Ectodermal cell (in vitro differentiated cells): ENCODE data around the gene TNXB.
"Not testable (repeated sequence)": the region's sequence is repeated elsewhere in the genome, so short reads cannot be mapped to it uniquely, and the experiment has no call there.

ENCODE experiments used
- H3K27ac ChIP-seq: 2 replicates; pipeline ENCODE4 v1.7.0; 2013; ENCODE audit warnings: mild to moderate bottlenecking, low read depth, low read length; ENCODE audit not compliant: insufficient read depth, poor library complexity, severe bottlenecking
- H3K27me3 ChIP-seq: 2 replicates; pipeline ENCODE4 v1.7.0; 2013; ENCODE audit warnings: mild to moderate bottlenecking, low read length; ENCODE audit not compliant: insufficient read depth, control insufficient read depth, poor library complexity, severe bottlenecking
- H3K36me3 ChIP-seq: one replicate; pipeline ENCODE4 v1.7.0; 2013; ENCODE audit warnings: low read length; ENCODE audit not compliant: control insufficient read depth, insufficient read depth
- H3K4me1 ChIP-seq: one replicate; pipeline ENCODE4 v1.7.0; 2013; ENCODE audit warnings: low read length; ENCODE audit not compliant: control insufficient read depth, insufficient read depth
- H3K4me3 ChIP-seq: 2 replicates; pipeline ENCODE4 v1.7.0; 2013; ENCODE audit warnings: low read depth, low read length, control low read depth; ENCODE audit not compliant: insufficient read depth
- H3K9me3 ChIP-seq: 2 replicates; pipeline ENCODE4 v1.7.0; 2013; ENCODE audit warnings: mild to moderate bottlenecking, low read length, moderate library complexity; ENCODE audit not compliant: control insufficient read depth
- WGBS, 2 experiments: methylation state at CpG; one replicate each; pipeline ENCODE4 v1.1.7; 2013; ENCODE audit warnings: missing lambda C conversion rate in 2 of 2; 5-methylcytosine and 5-hydroxymethylcytosine counted together

The TNXB gene

DNA sequence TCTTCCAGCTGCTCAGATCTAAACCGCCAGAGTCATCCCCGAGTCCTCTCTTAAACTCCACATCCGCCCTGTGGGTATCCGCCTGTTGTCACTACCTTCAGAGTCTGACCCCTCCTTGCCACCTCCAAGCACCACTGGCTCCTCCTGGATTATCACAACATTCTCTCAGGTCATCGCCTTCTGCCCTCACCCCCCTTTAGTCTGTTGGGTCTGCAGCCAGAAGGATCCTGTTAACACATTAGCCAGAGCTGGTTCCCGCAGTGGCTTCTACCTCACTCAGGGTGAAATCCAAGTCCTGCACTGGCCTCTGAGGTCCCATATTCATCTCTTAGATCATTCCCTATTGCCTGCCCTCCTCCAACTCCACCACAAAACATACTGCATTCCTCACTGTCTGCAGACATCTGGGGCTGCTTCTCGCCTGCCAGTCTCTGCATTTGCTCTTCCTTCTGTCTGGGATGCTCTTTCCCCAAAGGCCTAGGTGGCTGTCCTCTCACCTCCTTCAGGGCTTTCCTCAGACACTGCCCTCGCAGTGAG is 34.1 kb downstream of the TNXB start:
- 89 to 92% methylated on average over 8 of the region's 8 CpGs for WGBS, 2 experiments
- no peaks in the 10 kb centered on the region for H3K36me3 ChIP-seq
- no peak overlapping the region for H3K27ac ChIP-seq
- H3K27me3 ChIP-seq = no peaks in the 10 kb centered on the region
- peaks cover 10% of the 10 kb centered on the region for H3K4me1 ChIP-seq
- H3K9me3 ChIP-seq = no peaks in the 10 kb centered on the region
- H3K4me3 ChIP-seq = no peak overlapping the region

DNA sequence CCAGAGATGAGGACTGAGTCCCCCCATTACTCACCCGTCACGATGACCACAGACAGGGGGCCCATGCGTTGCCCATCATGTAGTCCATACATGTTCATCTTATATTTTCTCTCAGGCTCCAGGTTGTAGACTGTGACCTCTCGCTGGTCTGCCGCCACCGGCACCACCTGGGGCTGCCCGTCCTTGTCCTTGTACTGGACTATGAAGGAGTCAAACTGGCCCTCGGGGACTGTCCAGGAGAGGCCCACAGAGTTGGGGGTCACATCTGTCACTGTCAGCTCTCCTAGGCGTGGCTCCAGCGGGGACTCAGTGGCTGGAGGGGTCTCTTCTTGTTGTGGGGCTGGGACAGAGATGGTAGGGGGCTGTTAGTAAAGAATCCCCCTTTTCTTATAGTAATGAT is 35.5 kb downstream of the TNXB start:
- H3K9me3 ChIP-seq = no peaks in the 10 kb centered on the region
- H3K27me3 ChIP-seq = no peaks in the 10 kb centered on the region
- 94% methylated on average over 10 of the region's 10 CpGs for WGBS, 2 experiments
- no peaks in the 10 kb centered on the region for H3K36me3 ChIP-seq
- H3K4me1 ChIP-seq = peaks cover 7% of the 10 kb centered on the region
- H3K4me3 ChIP-seq = no peak overlapping the region
- no peak overlapping the region for H3K27ac ChIP-seq

DNA sequence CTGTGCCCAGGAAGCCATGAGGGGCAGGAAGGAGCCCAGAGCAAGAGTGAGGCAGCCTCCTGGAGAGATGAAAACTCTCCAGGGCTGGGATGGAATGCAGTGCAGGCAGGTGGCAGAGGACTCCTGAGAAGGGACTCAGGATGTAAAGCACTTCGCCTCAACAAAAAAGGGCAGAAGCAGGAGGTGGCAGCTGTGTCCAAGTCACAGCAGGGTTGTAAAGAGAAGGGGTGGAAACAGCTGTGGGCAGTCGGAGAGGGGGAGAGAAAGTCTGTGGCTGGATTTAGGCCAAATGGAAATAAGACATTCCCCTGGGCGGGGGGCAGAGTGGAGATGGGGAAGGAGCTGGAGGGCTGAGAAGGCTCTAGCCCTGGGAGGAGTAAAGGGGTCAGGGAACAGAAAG is 36.0 kb downstream of the TNXB start:
- Histone ChIP-seq H3K27me3 (no peaks in the 10 kb centered on the region), H3K4me1 (peaks cover 7% of the 10 kb centered on the region), H3K9me3 (no peaks in the 10 kb centered on the region), H3K4me3 (no peak overlapping the region), H3K36me3 (no peaks in the 10 kb centered on the region), H3K27ac (no peak overlapping the region)
- WGBS, 2 experiments = 27 to 40% methylated on average over 3 of the region's 3 CpGs

DNA sequence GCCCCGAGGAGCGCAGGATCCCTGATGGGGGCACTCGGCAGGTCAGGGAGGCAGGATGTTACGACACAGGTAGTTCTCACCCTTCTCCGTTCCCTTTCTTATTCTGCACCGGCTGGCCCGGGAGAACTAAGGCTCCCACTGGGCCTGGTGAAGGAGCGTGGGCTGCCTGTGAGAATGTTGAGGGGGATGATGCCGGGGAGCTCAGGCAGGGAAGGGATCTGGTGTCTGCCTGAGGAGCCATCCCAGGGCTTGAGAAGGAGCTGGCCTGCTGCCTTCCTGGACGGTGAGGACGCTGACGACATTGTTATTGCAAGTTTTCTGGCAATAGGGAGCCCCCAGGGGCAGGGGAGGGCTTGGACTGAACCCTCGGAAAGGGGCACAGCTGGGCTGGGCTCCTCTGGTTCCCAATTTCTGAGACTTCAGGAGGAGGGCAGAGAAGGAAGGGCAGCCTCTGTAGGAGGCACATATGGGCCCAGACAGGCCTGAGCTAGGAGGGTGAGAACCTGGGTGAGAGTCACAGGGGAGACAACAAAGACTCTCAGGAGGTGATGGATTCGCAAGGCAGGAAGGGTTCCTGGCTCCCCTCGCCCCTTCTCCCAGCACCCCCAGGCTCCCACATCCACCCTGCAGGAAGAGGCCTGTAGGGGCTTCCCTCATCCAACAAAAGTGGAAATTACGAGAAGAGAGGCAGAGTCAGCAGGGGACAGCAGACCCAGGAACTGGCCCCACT is 38.2 kb downstream of the TNXB start:
- Histone ChIP-seq H3K4me1 (peaks cover 7% of the 10 kb centered on the region), H3K9me3 (no peaks in the 10 kb centered on the region), H3K36me3 (no peaks in the 10 kb centered on the region), H3K27me3 (no peaks in the 10 kb centered on the region), H3K27ac (no peak overlapping the region), H3K4me3 (no peak overlapping the region)
- WGBS, 2 experiments = 64 to 73% methylated on average over 16 of the region's 16 CpGs

DNA sequence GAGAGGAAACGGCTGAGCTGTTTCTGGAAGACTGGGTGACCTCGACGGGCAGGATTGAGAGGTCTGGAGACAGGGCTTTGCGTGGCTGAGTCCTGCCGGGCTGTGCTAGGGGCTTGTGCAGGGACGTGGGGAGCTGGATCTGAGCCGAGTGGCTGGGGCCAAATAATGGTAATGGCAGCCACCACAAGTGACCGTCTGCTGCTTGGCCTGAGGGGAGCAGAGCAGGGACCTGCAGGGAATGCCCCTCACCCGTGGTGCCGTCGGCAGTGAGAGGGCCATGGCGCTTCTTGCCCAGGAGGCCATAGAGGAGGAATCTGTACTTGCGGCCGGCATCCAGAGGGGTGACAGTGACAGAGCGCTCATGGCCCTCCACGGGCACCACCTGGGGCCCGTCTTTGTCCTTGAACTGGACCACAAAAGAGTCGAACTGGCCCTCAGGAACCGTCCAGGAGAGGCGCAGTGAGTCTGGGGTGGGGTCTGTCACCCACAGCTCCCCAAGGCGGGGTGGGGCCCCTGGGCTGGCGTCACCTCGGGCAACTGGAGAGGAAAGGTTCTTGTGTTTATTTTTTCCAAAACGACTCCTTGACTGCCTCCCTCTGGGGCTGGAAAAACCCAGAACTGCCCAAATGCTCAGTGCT is 39.1 kb downstream of the TNXB start:
- Histone ChIP-seq H3K27ac (no peak overlapping the region), H3K4me1 (peaks cover 7% of the 10 kb centered on the region), H3K36me3 (no peaks in the 10 kb centered on the region), H3K27me3 (no peaks in the 10 kb centered on the region), H3K9me3 (no peaks in the 10 kb centered on the region), H3K4me3 (no peak overlapping the region)
- 91 to 92% methylated on average over 24 of the region's 24 CpGs for WGBS, 2 experiments

DNA sequence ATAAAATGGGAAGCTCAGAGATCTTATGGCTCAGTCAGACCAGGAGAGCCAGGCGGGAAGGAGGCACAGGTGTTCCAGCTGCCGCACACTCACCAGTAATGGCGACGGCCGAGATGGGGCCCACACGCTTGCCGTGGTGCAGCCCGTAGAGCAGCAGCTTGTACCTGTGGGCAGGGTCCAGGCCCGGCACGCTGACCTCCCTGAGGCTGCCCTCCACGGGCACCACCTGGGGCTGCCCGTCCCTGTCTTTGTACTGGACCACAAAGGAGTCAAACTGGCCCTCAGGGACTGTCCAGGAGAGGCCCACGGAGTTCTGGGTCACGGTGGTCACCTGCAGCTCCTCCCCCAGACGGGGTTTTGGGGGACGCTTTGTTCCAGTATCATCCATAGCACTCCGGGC is 39.7 kb downstream of the TNXB start:
- H3K9me3 ChIP-seq = no peaks in the 10 kb centered on the region
- H3K27me3 ChIP-seq = no peaks in the 10 kb centered on the region
- no peaks in the 10 kb centered on the region for H3K36me3 ChIP-seq
- no peak overlapping the region for H3K4me3 ChIP-seq
- no peak overlapping the region for H3K27ac ChIP-seq
- 94 to 96% methylated on average over 17 of the region's 17 CpGs for WGBS, 2 experiments
- peaks cover 7% of the 10 kb centered on the region for H3K4me1 ChIP-seq

DNA sequence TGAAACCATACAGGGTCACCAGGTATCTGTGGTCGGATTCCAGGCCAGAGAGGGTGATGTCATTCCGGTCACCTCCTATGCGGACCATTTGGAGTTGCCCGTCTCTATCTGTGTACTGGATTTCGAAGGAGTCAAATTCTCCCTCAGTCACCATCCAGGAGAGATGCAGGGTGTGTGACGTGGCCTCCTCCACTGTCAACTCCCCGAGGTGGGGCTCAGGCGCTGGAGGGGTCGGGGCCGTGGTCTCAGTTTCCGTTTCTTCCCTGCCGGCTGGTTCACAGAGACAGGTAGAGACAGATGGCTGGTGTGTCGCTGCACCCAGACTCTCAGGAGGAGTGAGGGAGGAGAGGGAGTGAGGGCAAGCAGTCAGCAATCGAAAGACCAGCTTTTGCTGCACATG is 40.3 kb downstream of the TNXB start:
- Histone ChIP-seq H3K36me3 (no peaks in the 10 kb centered on the region), H3K27me3 (no peaks in the 10 kb centered on the region), H3K4me1 (peaks cover 7% of the 10 kb centered on the region), H3K27ac (no peak overlapping the region), H3K4me3 (no peak overlapping the region), H3K9me3 (no peaks in the 10 kb centered on the region)
- WGBS, 2 experiments = 92 to 93% methylated on average over 14 of the region's 14 CpGs

DNA sequence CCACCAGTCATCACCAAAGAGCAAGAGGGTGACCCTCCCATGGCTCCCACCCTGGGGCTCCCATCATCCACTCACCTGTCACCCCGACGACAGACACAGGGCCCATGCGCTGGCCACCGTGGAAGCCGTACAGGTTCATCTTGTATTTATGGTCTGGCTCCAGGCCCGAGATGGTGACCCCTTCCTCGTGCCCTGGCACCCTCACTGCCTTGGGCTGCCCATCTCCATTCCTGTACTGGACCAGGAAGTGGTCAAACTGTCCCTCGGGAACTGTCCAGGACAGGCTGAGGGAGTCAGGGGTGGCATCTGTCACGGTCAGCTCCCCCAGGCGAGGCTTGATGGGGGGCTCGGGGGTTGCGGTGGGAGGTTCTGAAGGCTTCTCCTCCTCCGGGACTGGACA is 40.8 kb downstream of the TNXB start:
- not testable (repeated sequence) for H3K4me1 ChIP-seq, H3K9me3 ChIP-seq, H3K36me3 ChIP-seq, H3K27ac ChIP-seq, H3K4me3 ChIP-seq, H3K27me3 ChIP-seq
- WGBS, 2 experiments = 94 to 96% methylated on average over 13 of the region's 13 CpGs

DNA sequence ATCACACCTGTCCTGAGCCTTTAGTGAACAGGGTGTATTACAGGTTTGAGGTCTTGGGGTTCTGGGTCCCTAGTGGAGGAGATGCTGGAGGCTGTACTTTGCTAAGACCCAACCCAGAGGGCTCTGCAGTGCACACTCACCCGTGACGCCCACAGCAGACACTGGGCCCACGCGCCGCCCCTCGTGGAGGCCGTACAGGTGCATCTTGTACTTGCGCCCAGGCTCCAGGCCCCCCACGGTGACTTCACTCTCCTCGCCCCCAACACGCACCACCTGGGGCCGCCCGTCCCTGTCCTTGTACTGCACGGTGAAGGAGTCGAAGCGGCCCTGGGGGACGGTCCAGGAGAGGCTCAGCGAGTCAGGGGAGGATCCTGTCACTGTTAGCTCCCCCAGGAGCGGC is 41.6 kb downstream of the TNXB start:
- H3K27ac ChIP-seq = not testable (repeated sequence)
- 92 to 94% methylated on average over 19 of the region's 19 CpGs for WGBS, 2 experiments

DNA sequence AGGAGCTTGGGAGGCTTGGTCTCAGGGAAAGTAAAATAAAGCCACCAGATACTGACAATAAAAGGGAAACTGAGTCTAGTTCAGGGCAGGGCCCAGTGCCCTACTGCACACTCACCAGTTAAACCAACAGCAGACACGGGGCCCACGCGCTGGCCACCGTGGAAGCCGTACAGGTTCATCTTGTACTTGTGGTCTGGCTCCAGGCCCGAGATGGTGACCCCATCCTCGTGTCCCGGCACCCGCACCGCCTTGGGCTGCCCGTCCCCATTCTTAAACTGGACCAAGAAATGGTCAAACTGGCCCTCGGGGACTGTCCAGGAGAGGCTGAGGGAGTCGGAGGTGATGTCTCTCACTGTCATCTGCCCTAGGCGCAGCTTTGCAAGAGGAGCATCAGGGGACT is 44.4 kb downstream of the TNXB start:
- 90 to 92% methylated on average over 14 of the region's 14 CpGs for WGBS, 2 experiments

More for the DNA sequence above, 41.6 kb downstream of the TNXB start:
- not testable (repeated sequence) for H3K9me3 ChIP-seq, H3K4me3 ChIP-seq, H3K27me3 ChIP-seq, H3K4me1 ChIP-seq, H3K36me3 ChIP-seq

More for the DNA sequence above, 44.4 kb downstream of the TNXB start:
- Histone ChIP-seq H3K27me3 (no peaks in the 10 kb centered on the region), H3K36me3 (no peaks in the 10 kb centered on the region), H3K9me3 (no peaks in the 10 kb centered on the region), H3K4me1 (no peaks in the 10 kb centered on the region), H3K27ac (no peak overlapping the region), H3K4me3 (no peak overlapping the region)
